HCT116 (cell line): Measurements from ENCODE around the gene ZNF91. TPM values are rescaled to one million over a fixed set of nuclear protein-coding genes. Genes with fewer than 3 reads are reported as not detected.

Experiments
- ATAC-seq: fragments of 200-7000 bp; cut with Tn5 transposase; 2 replicates; pipeline ENCODE4 v1.9.1; 2020; ENCODE audit warnings: mild to moderate bottlenecking, moderate library complexity
- BruUV-seq: library from RNA; stranded (reverse); fragments of 400-500 nt; replicated peaks from 2 replicates; lab custom pipeline; 2021; lab: Mats Ljungman, UMichigan
- CTCF ChIA-PET: fragments of 300-600 bp; sonication (Branson Sonifier 250); formaldehyde crosslinking; loops from one replicate; lab custom pipeline; 2021; ENCODE audit warnings: antibody characterized with exemption; lab: Charles Lee
- POLR2A ChIA-PET: fragments of 300-600, 350-600 bp; sonication (Branson Sonifier 250); formaldehyde crosslinking; loops from one replicate; lab custom pipeline; 2021; ENCODE audit warnings: antibody characterized with exemption; lab: Charles Lee
- RAD21 ChIA-PET, 2 experiments: fragments of 300-600 bp; sonication (Branson Sonifier 250); formaldehyde crosslinking; loops; one replicate each; lab custom pipeline; 2023; ENCODE audit warnings: low total read pairs in 2 of 2; ENCODE audit not compliant: uncharacterized antibody in 2 of 2, unreplicated experiment in 2 of 2, low non-redundant PET in 1 of 2; lab: Charles Lee
- DNase-seq: peaks from one replicate; pipeline ENCODE4 v3.0.0-alpha.2; 2010; ENCODE audit warnings: low read depth, low spot score
- H2AFZ ChIP-seq: fragments of 200-600 bp; shearing (Covaris generic), sonication (generic); 2 replicates; pipeline ENCODE4 v1.6.1; 2017; ENCODE audit warnings: low read depth, mixed run types, mixed read lengths, antibody characterized with exemption, low read length; ENCODE audit not compliant: poor library complexity, severe bottlenecking
- H3K27ac ChIP-seq: 2 replicates; pipeline ENCODE4 v1.5.1; 2012; ENCODE audit warnings: low read depth, low read length
- H3K27me3 ChIP-seq: fragments of 200-600 bp; sonication (generic); 2 replicates; pipeline ENCODE4 v1.6.1; 2016; ENCODE audit warnings: mixed run types, low read length, mixed read lengths; ENCODE audit not compliant: insufficient read depth
- H3K36me3 ChIP-seq, 2 experiments: fragments of 200-500 bp in 1 of 2; fragments of 200-600 bp in 1 of 2; sonication (Bioruptor generic) in 1 of 2; sonication (generic) in 1 of 2; 2 replicates each; pipeline versions ENCODE4 v1.5.1 to v1.6.1; 2014 to 2016; ENCODE audit warnings: low read length in 2 of 2, inconsistent platforms in 1 of 2, mixed read lengths in 1 of 2, mixed run types in 1 of 2; ENCODE audit not compliant: insufficient read depth in 2 of 2, control insufficient read depth in 1 of 2
- H3K4me1 ChIP-seq, 2 experiments: fragments of 200-600 bp in 1 of 2; sonication (generic) in 1 of 2; 2 replicates each; pipeline versions ENCODE4 v1.5.1 to v1.6.1; 2012 to 2017; ENCODE audit warnings: low read length in 2 of 2, inconsistent platforms in 1 of 2, mild to moderate bottlenecking in 1 of 2, mixed read lengths in 1 of 2, mixed run types in 1 of 2, moderate library complexity in 1 of 2; ENCODE audit not compliant: insufficient read depth in 2 of 2, control insufficient read depth in 1 of 2
- H3K4me2 ChIP-seq: fragments of 200-600 bp; sonication (generic); 2 replicates; pipeline ENCODE4 v1.6.1; 2017; ENCODE audit warnings: mixed run types, low read length, mixed read lengths
- H3K4me3 ChIP-seq, 2 experiments: fragments of 200-600 bp in 1 of 2; sonication (generic) in 1 of 2; replicated peaks in 1 of 2; 2 replicates each; pipeline ENCODE4 v1.5.1; 2011 to 2016; ENCODE audit warnings: low read length in 2 of 2, control low read depth in 1 of 2, low read depth in 1 of 2, mild to moderate bottlenecking in 1 of 2, mixed read lengths in 1 of 2, mixed run types in 1 of 2
- H3K79me2 ChIP-seq: fragments of 200-600 bp; sonication (generic); 2 replicates; pipeline ENCODE4 v1.6.1; 2017; ENCODE audit warnings: mild to moderate bottlenecking, mixed run types, low read length, moderate library complexity, mixed read lengths; ENCODE audit not compliant: insufficient read depth
- H3K9ac ChIP-seq: fragments of 200-600 bp; sonication (generic); 2 replicates; pipeline ENCODE4 v1.6.1; 2016; ENCODE audit warnings: low read length, mixed read lengths
- H3K9me2 ChIP-seq: fragments of 200-600 bp; sonication (generic), shearing (Covaris generic); 2 replicates; pipeline ENCODE4 v1.6.1; 2017; ENCODE audit warnings: mixed run types, mild to moderate bottlenecking, moderate library complexity; ENCODE audit not compliant: insufficient read depth
- H3K9me3 ChIP-seq, 2 experiments: fragments of 200-500 bp in 1 of 2; fragments of 200-600 bp in 1 of 2; sonication (Bioruptor generic) in 1 of 2; sonication (generic) in 1 of 2; 2 replicates each; pipeline ENCODE4 v1.6.1; 2014 to 2017; ENCODE audit warnings: low read length in 2 of 2, mixed read lengths in 2 of 2, inconsistent platforms in 1 of 2, low read depth in 1 of 2, mild to moderate bottlenecking in 1 of 2, mixed run types in 1 of 2, moderate library complexity in 1 of 2; ENCODE audit not compliant: control insufficient read depth in 1 of 2, insufficient read depth in 1 of 2
- H4K20me1 ChIP-seq: fragments of 200-600 bp; sonication (generic), shearing (Covaris generic); 2 replicates; pipeline ENCODE4 v1.6.1; 2017; ENCODE audit warnings: mixed run types, mild to moderate bottlenecking, moderate library complexity; ENCODE audit not compliant: insufficient read depth
- ATF3 ChIP-seq: IDR thresholded peaks from 2 replicates; pipeline ENCODE4 v1.6.1; 2012
- CBX3 ChIP-seq: IDR thresholded peaks from 2 replicates; pipeline ENCODE4 v1.6.1; 2012; ENCODE audit warnings: low read depth
- CEBPB ChIP-seq: IDR thresholded peaks from 2 replicates; pipeline ENCODE4 v1.6.1; 2012; ENCODE audit warnings: low read depth
- CTCF ChIP-seq, 3 experiments: fragments of 200-600 bp in 1 of 3; sonication (generic) in 1 of 3; IDR thresholded peaks in 2 of 3; conservative IDR thresholded peaks in 1 of 3; 2 replicates each; pipeline ENCODE4 v1.5.1; 2012 to 2017; ENCODE audit warnings: low read depth in 2 of 3, low read length in 2 of 3, antibody characterized with exemption in 1 of 3, borderline replicate concordance in 1 of 3, control low read depth in 1 of 3, mild to moderate bottlenecking in 1 of 3, mixed read lengths in 1 of 3, mixed run types in 1 of 3, moderate library complexity in 1 of 3; ENCODE audit not compliant: insufficient read depth in 1 of 3
- EGR1 ChIP-seq: IDR thresholded peaks from 2 replicates; pipeline ENCODE4 v1.6.1; 2012; ENCODE audit warnings: low read depth
- EZH2 ChIP-seq: fragments of 200-600 bp; sonication (generic); IDR thresholded peaks from 2 replicates; pipeline ENCODE4 v1.6.1; 2017; ENCODE audit warnings: antibody characterized with exemption, mixed run types
- EZH2phosphoT487 ChIP-seq: fragments of 200-600 bp; IDR thresholded peaks from 2 replicates; pipeline ENCODE4 v1.6.1; 2018; ENCODE audit warnings: antibody characterized with exemption, borderline replicate concordance
- FOSL1 ChIP-seq: IDR thresholded peaks from 2 replicates; pipeline ENCODE4 v1.6.1; 2012; ENCODE audit warnings: low read depth
- MAX ChIP-seq: IDR thresholded peaks from 2 replicates; pipeline ENCODE4 v1.6.1; 2012
- POLR2A ChIP-seq: IDR thresholded peaks from 2 replicates; pipeline ENCODE4 v1.7.0; 2011; ENCODE audit warnings: borderline replicate concordance; ENCODE audit not compliant: insufficient read depth, insufficient read length; ENCODE audit errors: extremely low read depth
- POLR2AphosphoS5 ChIP-seq: IDR thresholded peaks from 2 replicates; pipeline ENCODE4 v1.6.1; 2011; ENCODE audit warnings: mild to moderate bottlenecking, low read depth, low read length, moderate library complexity
- RAD21 ChIP-seq: IDR thresholded peaks from 2 replicates; pipeline ENCODE4 v1.6.1; 2012; ENCODE audit warnings: low read depth, mild to moderate bottlenecking
- SP1 ChIP-seq: IDR thresholded peaks from 2 replicates; pipeline ENCODE4 v1.6.1; 2012; ENCODE audit warnings: low read depth
- SRF ChIP-seq: IDR thresholded peaks from 2 replicates; pipeline ENCODE4 v1.6.1; 2012; ENCODE audit warnings: low read depth
- TCF7L2 ChIP-seq: IDR thresholded peaks from 2 replicates; pipeline ENCODE4 v1.7.0; 2011; ENCODE audit warnings: borderline replicate concordance, inconsistent platforms; ENCODE audit not compliant: insufficient read depth, insufficient read length; ENCODE audit errors: extremely low read depth
- YY1 ChIP-seq: IDR thresholded peaks from 2 replicates; pipeline ENCODE4 v1.6.1; 2011; ENCODE audit warnings: low read length, low read depth, moderate library complexity, mild to moderate bottlenecking; ENCODE audit not compliant: insufficient replicate concordance; ENCODE audit errors: extremely low read depth
- ZBTB33 ChIP-seq: IDR thresholded peaks from 2 replicates; pipeline ENCODE4 v1.6.1; 2011; ENCODE audit warnings: mild to moderate bottlenecking, low read length, moderate library complexity; ENCODE audit not compliant: insufficient replicate concordance; ENCODE audit errors: extremely low read depth
- ZFX ChIP-seq: fragments of 450-650 bp; IDR thresholded peaks from 2 replicates; pipeline ENCODE4 v1.6.1; 2017
- ZNF274 ChIP-seq: fragments of 200-500 bp; sonication (Bioruptor generic); IDR thresholded peaks from 2 replicates; pipeline ENCODE4 v1.6.1; 2014; ENCODE audit warnings: mild to moderate bottlenecking, low read depth, low read length, inconsistent platforms
- intact Hi-C: fragments of 100-400 bp; cut with micrococcal nuclease; formaldehyde crosslinking; loops from 2 replicates; pipeline ENCODE4 v1.10.0; 2022
- total RNA-seq: library from RNA; stranded (reverse); gene quantifications from one replicate; pipeline ENCODE4 v1.2.1, GENCODE V29; 2021; ENCODE audit not compliant: unreplicated experiment

ZNF91 gene
- total RNA-seq, 1 experiment from 2014 or later = 12.3 TPM

GRCh38 chr19:23314505-23315251 lies 80.6 kb downstream of the ZNF91 start:
- H3K9me2 ChIP-seq = no peaks in the 10 kb centered on the region
- no peak overlapping the region for H3K9ac ChIP-seq
- no peak overlapping the region for H2AFZ ChIP-seq
- no peaks in the 10 kb centered on the region for H3K4me1 ChIP-seq
- peaks cover 0 to 23% of the 10 kb centered on the region in 2 experiments; a peak in 2 of 4 replicates for H3K9me3 ChIP-seq
- ATAC-seq = no peak
- no peaks in the 10 kb centered on the region for H3K27me3 ChIP-seq
- POLR2A ChIA-PET = no interaction called here
- CTCF ChIA-PET = no interaction called here
- TF ChIP-seq CEBPB = no peak
- no peak for TF ChIP-seq FOSL1
- no peak for TF ChIP-seq EZH2phosphoT487
- no peak for TF ChIP-seq ZBTB33
- no peak for TF ChIP-seq TCF7L2
- TF ChIP-seq EGR1 = no peak
- TF ChIP-seq ATF3 = no peak
- no peak for TF ChIP-seq CTCF (IDR thresholded peaks at IDR 0.05 in 2 of 3, conservative IDR thresholded peaks at IDR 0.05 in 1 of 3; ENCODE audit: borderline replicate concordance in 1 of 3, insufficient read depth in 1 of 3, low read depth in 2 of 3, low read length in 2 of 3)
- TF ChIP-seq CBX3 = no peak
- TF ChIP-seq RAD21 = no peak
- TF ChIP-seq EZH2 = no peak
- no peak for TF ChIP-seq SRF
- no peak for TF ChIP-seq POLR2AphosphoS5
- TF ChIP-seq ZNF274 = no peak
- TF ChIP-seq SP1 = no peak
- TF ChIP-seq MAX = no peak
- TF ChIP-seq ZFX = no peak
- TF ChIP-seq YY1 = no peak
- TF ChIP-seq POLR2A = no peak
- TF ChIP-seq, all 23 proteins: peak for 0
- RAD21 ChIA-PET = no interaction called here
- Histone ChIP-seq H3K27ac (no peak overlapping the region), H3K4me3 (no peak overlapping the region), H3K36me3 (no peaks in the 10 kb centered on the region), H3K4me2 (no peak overlapping the region), H4K20me1 (no peaks in the 10 kb centered on the region), H3K79me2 (no peaks in the 10 kb centered on the region)
- intact Hi-C loops = no loop called here
- BruUV-seq = no TSS peak
- DNase-seq = no peak
